ENCODE measurements around the gene CEBPZ. TPM values are rescaled to one million over a fixed set of nuclear protein-coding genes. Genes with fewer than 3 reads are reported as not detected.

CEBPZ gene
- total RNA-seq (ENCODE audit: unreplicated experiment): 41.2 TPM
- long read RNA-seq, transcript CEBPZ-201 (16 exons, 3,463 nt): major isoform, 11 of 26 reads
- long read RNA-seq, partial matches to known transcripts: 13 of 26 reads
- long read RNA-seq, other reads (novel, unspliced or antisense): 2 of 26 reads

GRCh38 chr2:37231241-37232130 lies at the start of gene CEBPZ, which contains the start of gene NDUFAF7:
Gene CEBPZ (minus strand): TSS chr2:37231596. CDS start chr2:37231567, 29 bp downstream.
Gene NDUFAF7 (plus strand): TSS chr2:37231658. CDS start chr2:37231706, 48 bp downstream.
- Mint-ChIP-seq H3K4me1 (ENCODE audit: unreplicated experiment) (peaks cover 4% of the 10 kb centered on the region), H3K36me3 (ENCODE audit: low read depth, unreplicated experiment) (peaks cover 18% of the 10 kb centered on the region)

GRCh38 chr2:37276291-37276690 lies 44.9 kb upstream of the CEBPZ start:
- H3K9me3 Mint-ChIP-seq (ENCODE audit: unreplicated experiment): no peaks in the 10 kb centered on the region
- peaks cover 6% of the 10 kb centered on the region for H3K36me3 Mint-ChIP-seq (ENCODE audit: low read depth, unreplicated experiment)
- no peak overlapping the region for H3K4me3 Mint-ChIP-seq (ENCODE audit: unreplicated experiment)
- no peak for TF ChIP-seq CTCF (IDR thresholded peaks at IDR 0.05; ENCODE audit: unreplicated experiment)
- no peak for DNase-seq (ENCODE audit: low spot score)
- H3K27me3 Mint-ChIP-seq (ENCODE audit: unreplicated experiment): no peaks in the 10 kb centered on the region
- no peaks in the 10 kb centered on the region for H3K4me1 Mint-ChIP-seq (ENCODE audit: unreplicated experiment)
- no peak overlapping the region for H3K27ac Mint-ChIP-seq (ENCODE audit: unreplicated experiment)

More at GRCh38 chr2:37231241-37232130, at the start of gene CEBPZ, which contains the start of gene NDUFAF7:
- Mint-ChIP-seq H3K4me3 (ENCODE audit: unreplicated experiment) (no peak within 1 kb of the TSS), H3K27ac (ENCODE audit: unreplicated experiment) (no peak within 1 kb of the TSS), H3K9me3 (ENCODE audit: unreplicated experiment) (no peaks in the 10 kb centered on the region), H3K27me3 (ENCODE audit: unreplicated experiment) (no peaks in the 10 kb centered on the region)
- DNase-seq (ENCODE audit: low spot score): peak; percentile 82
- no peak for TF ChIP-seq CTCF (IDR thresholded peaks at IDR 0.05; ENCODE audit: unreplicated experiment)

- no peaks in the 10 kb centered on the region for H3K4me1 Mint-ChIP-seq (ENCODE audit: unreplicated experiment)
- TF ChIP-seq CTCF (IDR thresholded peaks at IDR 0.05; ENCODE audit: unreplicated experiment): no peak
Observed at GRCh38 chr2:37274359-37274965, 43.1 kb upstream of the CEBPZ start.

GRCh38 chr2:37271376-37272067 lies 40.1 kb upstream of the CEBPZ start:
- no peaks in the 10 kb centered on the region for H3K9me3 Mint-ChIP-seq (ENCODE audit: unreplicated experiment)
- peaks cover 22% of the 10 kb centered on the region for H3K36me3 Mint-ChIP-seq (ENCODE audit: low read depth, unreplicated experiment)
- no peak overlapping the region for H3K4me3 Mint-ChIP-seq (ENCODE audit: unreplicated experiment)
- H3K27me3 Mint-ChIP-seq (ENCODE audit: unreplicated experiment): no peaks in the 10 kb centered on the region
- H3K4me1 Mint-ChIP-seq (ENCODE audit: unreplicated experiment): no peaks in the 10 kb centered on the region
- TF ChIP-seq CTCF (IDR thresholded peaks at IDR 0.05; ENCODE audit: unreplicated experiment): no peak
- H3K27ac Mint-ChIP-seq (ENCODE audit: unreplicated experiment): peak overlapping the region; percentile 19
- no peak for DNase-seq (ENCODE audit: low spot score)

More at GRCh38 chr2:37274359-37274965, 43.1 kb upstream of the CEBPZ start:
- DNase-seq (ENCODE audit: low spot score): no peak
- Mint-ChIP-seq H3K4me3 (ENCODE audit: unreplicated experiment) (no peak overlapping the region), H3K27ac (ENCODE audit: unreplicated experiment) (no peak overlapping the region), H3K9me3 (ENCODE audit: unreplicated experiment) (no peaks in the 10 kb centered on the region), H3K36me3 (ENCODE audit: low read depth, unreplicated experiment) (peaks cover 5% of the 10 kb centered on the region), H3K27me3 (ENCODE audit: unreplicated experiment) (no peaks in the 10 kb centered on the region)
